Esophagus muscularis mucosa (tissue), 4 donors: ENCODE results near the gene CDX1. TPM values are rescaled to one million over a fixed set of nuclear protein-coding genes. Genes with fewer than 3 reads are reported as not detected.

ENCODE experiments used
- DNase-seq: peaks from one replicate; pipeline ENCODE4 v3.0.0-alpha.2; 2017; ENCODE audit errors: extremely low spot score
- H3K27ac ChIP-seq, 4 donors: fragments of 200-600 bp; sonication (generic); replicated peaks in 1 of 4; 1 replicate in 3 of 4; 2 replicates in 1 of 4; pipeline ENCODE4 v1.5.1; 2016 to 2019; ENCODE audit warnings: mild to moderate bottlenecking in 1 of 4
- H3K27me3 ChIP-seq, 4 donors: fragments of 200-600 bp; sonication (generic); one replicate each; pipeline versions ENCODE4 v1.5.1 to v1.6.0; 2016 to 2019
- H3K36me3 ChIP-seq, 4 donors: fragments of 200-600 bp; sonication (generic); one replicate each; pipeline ENCODE4 v1.5.1; 2016 to 2019
- H3K4me1 ChIP-seq, 4 donors: fragments of 200-600 bp; sonication (generic); one replicate each; pipeline ENCODE4 v1.5.1; 2016 to 2019
- H3K4me3 ChIP-seq, 4 donors: fragments of 200-600 bp; sonication (generic); 1 replicate in 2 of 4; 2 replicates in 2 of 4; pipeline ENCODE4 v1.5.1; 2016 to 2019; ENCODE audit warnings: mild to moderate bottlenecking in 4 of 4, moderate library complexity in 1 of 4
- H3K9me3 ChIP-seq, 4 donors: fragments of 200-600 bp; sonication (generic); 1 replicate in 3 of 4; 2 replicates in 1 of 4; pipeline ENCODE4 v1.5.1; 2016 to 2019
- EP300 ChIP-seq: sonication (generic); formaldehyde crosslinking; IDR thresholded peaks from one replicate; pipeline ENCODE4 v1.6.1; 2017; ENCODE audit warnings: antibody characterized with exemption
- POLR2A ChIP-seq: fragments of 450-650 bp; IDR thresholded peaks from one replicate; pipeline ENCODE4 v1.6.1; 2017; ENCODE audit warnings: antibody characterized with exemption, moderate library complexity, mild to moderate bottlenecking, low read depth
- POLR2AphosphoS5 ChIP-seq, 2 donors: sonication (generic); formaldehyde crosslinking; IDR thresholded peaks; one replicate each; pipeline ENCODE4 v1.6.1; 2017; ENCODE audit warnings: antibody characterized with exemption in 2 of 2
- WGBS: methylation state at CpG from one replicate; pipeline ENCODE4 v1.1.5; 2018; 5-methylcytosine and 5-hydroxymethylcytosine counted together
- intact Hi-C: fragments of 100-400 bp; cut with DNase I; formaldehyde crosslinking; loops from one replicate; pipeline ENCODE4 v1.15.1; 2023
- total RNA-seq, 4 donors: library from RNA; depleted of rRNA; stranded (reverse); fragments of >200 nt; gene quantifications; one replicate each; pipeline versions ENCODE4 v1.1.0 to v1.2.1, GENCODE V29; 2016
- TF ChIP-seq, protein P1 (sequence below), 3 experiments: fragments of 200-600 bp in 2 of 3; fragments of 450-650 bp in 1 of 3; sonication (generic) in 2 of 3; IDR thresholded peaks; one replicate each; pipeline ENCODE4 v1.5.1; 2017 to 2019; ENCODE audit warnings: antibody characterized with exemption in 3 of 3, mild to moderate bottlenecking in 2 of 3, moderate library complexity in 1 of 3

CDX1 gene
- total RNA-seq, 4 donors from 2014 or later: 0.23 TPM; not detected in 3

DNA sequence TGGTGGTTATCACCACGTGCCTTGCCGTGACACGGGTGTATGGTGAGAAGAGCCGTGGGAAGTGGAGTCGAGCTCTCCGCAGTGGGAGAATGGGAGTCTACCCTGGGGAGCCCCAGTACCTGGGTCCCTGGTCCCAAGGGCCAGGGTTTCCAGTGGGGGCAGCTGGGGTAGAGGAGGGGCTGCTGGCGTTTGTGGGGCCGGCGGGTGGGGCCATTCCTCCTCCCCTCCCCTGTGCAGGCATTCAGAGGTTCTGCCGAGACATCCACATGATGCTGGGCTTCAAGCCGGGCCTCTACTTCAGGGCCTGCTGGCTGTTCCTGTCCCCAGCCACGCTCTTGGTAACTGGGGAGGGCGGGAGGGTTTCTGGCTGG lies 38.0 kb downstream of the CDX1 start:
- no peaks in the 10 kb centered on the region for H3K9me3 ChIP-seq
- TF ChIP-seq, protein P1, sequence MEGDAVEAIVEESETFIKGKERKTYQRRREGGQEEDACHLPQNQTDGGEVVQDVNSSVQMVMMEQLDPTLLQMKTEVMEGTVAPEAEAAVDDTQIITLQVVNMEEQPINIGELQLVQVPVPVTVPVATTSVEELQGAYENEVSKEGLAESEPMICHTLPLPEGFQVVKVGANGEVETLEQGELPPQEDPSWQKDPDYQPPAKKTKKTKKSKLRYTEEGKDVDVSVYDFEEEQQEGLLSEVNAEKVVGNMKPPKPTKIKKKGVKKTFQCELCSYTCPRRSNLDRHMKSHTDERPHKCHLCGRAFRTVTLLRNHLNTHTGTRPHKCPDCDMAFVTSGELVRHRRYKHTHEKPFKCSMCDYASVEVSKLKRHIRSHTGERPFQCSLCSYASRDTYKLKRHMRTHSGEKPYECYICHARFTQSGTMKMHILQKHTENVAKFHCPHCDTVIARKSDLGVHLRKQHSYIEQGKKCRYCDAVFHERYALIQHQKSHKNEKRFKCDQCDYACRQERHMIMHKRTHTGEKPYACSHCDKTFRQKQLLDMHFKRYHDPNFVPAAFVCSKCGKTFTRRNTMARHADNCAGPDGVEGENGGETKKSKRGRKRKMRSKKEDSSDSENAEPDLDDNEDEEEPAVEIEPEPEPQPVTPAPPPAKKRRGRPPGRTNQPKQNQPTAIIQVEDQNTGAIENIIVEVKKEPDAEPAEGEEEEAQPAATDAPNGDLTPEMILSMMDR (IDR thresholded peaks at IDR 0.05): no peak
- TF ChIP-seq POLR2AphosphoS5 (IDR thresholded peaks at IDR 0.05) (no peak), EP300 (no peak), POLR2A (no peak)
- H3K36me3 ChIP-seq: no peaks in the 10 kb centered on the region
- DNase-seq: no peak
- no peaks in the 10 kb centered on the region for H3K4me1 ChIP-seq
- H3K4me3 ChIP-seq: no peak overlapping the region
- H3K27me3 ChIP-seq: no peaks in the 10 kb centered on the region
- no peak overlapping the region for H3K27ac ChIP-seq
- intact Hi-C loops: no loop called here
- whole genome bisulfite sequencing: 95% methylated on average over 6 of the region's 13 CpGs

DNA sequence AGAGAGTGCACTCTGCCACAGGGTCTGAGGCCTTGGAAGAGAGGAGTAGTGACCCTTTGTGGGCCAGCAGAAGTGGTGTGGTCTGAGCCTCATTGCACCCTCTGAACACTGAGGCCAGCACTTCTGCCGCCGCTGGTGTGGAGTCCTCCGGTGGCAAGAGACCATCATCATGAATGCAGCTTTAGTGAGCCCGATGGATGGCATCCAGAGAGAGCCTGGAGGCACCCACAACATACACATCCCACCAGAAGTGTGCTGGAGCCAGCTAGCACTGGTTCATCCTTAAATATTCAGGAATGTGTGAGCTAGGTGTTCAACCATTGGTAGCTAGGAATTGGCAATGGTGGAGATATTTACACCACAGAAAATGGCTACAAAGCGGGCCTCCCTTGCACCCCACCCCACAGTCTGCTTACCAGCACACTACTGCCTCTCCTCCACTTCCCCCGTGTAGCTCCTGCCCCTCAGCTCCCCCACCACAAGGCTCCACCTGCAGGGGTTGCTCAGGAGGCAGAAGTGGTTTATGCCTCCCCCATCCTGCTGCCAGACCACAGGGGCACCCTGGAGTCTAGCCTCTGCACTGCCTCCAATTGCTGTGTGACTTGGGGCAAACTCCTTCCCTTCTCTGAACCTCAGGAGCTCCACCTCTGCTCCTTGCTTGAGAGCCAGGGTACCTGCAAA lies 39.7 kb downstream of the CDX1 start:
- intact Hi-C loops: no loop called here
- H3K4me3 ChIP-seq: no peak overlapping the region

DNA sequence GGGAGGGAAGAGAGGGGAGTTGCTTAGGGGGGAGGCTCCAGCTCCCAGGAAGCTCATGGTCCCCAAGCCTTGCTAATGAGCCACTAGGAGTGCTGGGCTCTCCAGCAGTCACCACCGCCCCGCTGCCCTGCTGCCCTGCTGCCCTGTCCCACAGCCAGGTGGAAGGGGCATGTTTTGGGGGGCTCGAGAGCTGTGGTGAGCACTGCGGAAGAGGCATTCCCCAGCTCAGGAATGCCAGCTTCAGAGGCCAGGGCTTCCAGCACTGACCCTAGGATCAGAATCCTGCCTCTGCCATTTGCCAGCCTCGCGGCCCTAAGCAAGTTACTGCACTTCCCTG lies 40.2 kb downstream of the CDX1 start:
- Histone ChIP-seq H3K9me3 (no peaks in the 10 kb centered on the region), H3K4me1 (no peaks in the 10 kb centered on the region), H3K27ac (no peak overlapping the region), H3K36me3 (no peaks in the 10 kb centered on the region), H3K4me3 (no peak overlapping the region), H3K27me3 (no peaks in the 10 kb centered on the region)
- TF ChIP-seq, protein P1 (IDR thresholded peaks at IDR 0.05): no peak
- TF ChIP-seq POLR2A: no peak
- no peak for TF ChIP-seq EP300
- no peak for TF ChIP-seq POLR2AphosphoS5 (IDR thresholded peaks at IDR 0.05)
- 92% methylated on average over 2 of the region's 6 CpGs for WGBS
- no peak for DNase-seq
- intact Hi-C loops: no loop called here

More for the DNA sequence above, 39.7 kb downstream of the CDX1 start:
- H3K27ac ChIP-seq: no peak overlapping the region
- WGBS: 89% methylated on average over 6 of the region's 6 CpGs
- H3K4me1 ChIP-seq: no peaks in the 10 kb centered on the region
- no peaks in the 10 kb centered on the region for H3K27me3 ChIP-seq
- no peaks in the 10 kb centered on the region for H3K36me3 ChIP-seq
- no peak for TF ChIP-seq EP300
- TF ChIP-seq, protein P1 (IDR thresholded peaks at IDR 0.05): no peak
- no peak for TF ChIP-seq POLR2A
- no peak for DNase-seq
- no peaks in the 10 kb centered on the region for H3K9me3 ChIP-seq

DNA sequence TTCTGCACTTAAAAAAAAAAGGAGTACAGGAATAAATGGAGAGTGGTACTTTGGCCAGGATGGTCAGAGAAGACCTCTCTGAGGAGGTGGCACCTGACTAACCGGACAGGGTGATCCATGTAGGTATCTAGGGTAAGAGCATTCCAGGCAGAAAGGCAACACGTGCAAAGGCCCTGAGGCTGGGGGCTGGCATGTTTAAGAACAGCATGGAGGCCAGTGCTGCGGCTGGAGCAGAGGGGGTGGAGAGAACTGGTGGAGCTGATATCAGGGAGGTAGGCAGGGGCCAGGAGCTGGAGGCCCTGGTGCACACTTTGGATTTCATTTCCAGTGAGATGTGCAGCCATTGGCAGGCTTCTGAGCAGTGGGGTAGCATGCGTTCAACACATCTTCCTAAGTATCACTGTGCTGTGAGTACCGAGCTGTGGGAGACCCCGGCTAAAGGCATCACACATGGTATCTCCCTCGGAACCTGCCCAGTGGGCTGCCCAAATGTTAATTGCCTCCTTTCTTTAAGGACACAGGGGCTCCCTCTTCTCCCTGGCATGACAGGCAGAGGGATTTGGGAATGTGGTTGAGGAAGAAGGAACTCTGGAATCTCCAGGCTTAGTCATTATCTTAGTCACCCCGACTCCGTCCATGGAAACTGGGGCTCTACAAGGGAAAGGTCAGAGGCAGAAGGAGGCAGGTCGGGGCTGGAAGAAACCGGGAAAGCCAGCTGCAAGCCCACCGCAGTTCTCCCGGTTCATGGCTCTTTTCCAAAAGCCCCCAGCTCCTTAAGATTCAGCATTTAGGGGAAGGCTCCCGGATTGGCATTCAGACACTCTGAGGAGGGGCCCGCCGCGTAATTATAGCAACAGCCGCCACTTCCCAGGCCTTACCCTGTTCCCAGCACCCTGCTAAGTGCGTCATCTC lies 41.9 kb downstream of the CDX1 start:
- Histone ChIP-seq H3K4me3 (no peak overlapping the region), H3K4me1 (no peaks in the 10 kb centered on the region), H3K9me3 (no peaks in the 10 kb centered on the region), H3K36me3 (no peaks in the 10 kb centered on the region), H3K27ac (no peak overlapping the region), H3K27me3 (no peaks in the 10 kb centered on the region)
- 79% methylated on average over 19 of the region's 19 CpGs for WGBS
- DNase-seq: no peak
- intact Hi-C loops: no loop called here
- TF ChIP-seq POLR2A (no peak), POLR2AphosphoS5 (IDR thresholded peaks at IDR 0.05) (no peak), EP300 (no peak)
- TF ChIP-seq, protein P1 (IDR thresholded peaks at IDR 0.05): no peak
